IMR-90 (cell line): ENCODE measurements around the gene KCTD8.

Experiments used
- BHLHE40 ChIP-seq: fragments of 150-350 bp; IDR thresholded peaks from 2 replicates; pipeline ENCODE4 v1.6.1; 2016; ENCODE audit warnings: mild to moderate bottlenecking, low read depth, low read length
- CEBPB ChIP-seq: IDR thresholded peaks from 2 replicates; pipeline ENCODE4 v1.6.1; 2012; ENCODE audit warnings: low read depth, low read length, improper control_type of control experiment
- CTCF ChIP-seq: conservative IDR thresholded peaks from 2 replicates; pipeline ENCODE4 v1.5.1; 2012; ENCODE audit warnings: mild to moderate bottlenecking, low read depth, low read length, improper control_type of control experiment
- ELK1 ChIP-seq: fragments of 150-350 bp; IDR thresholded peaks from 2 replicates; pipeline ENCODE4 v1.6.1; 2016; ENCODE audit warnings: low read depth, mild to moderate bottlenecking, low read length, moderate library complexity, borderline replicate concordance
- FOS ChIP-seq: fragments of 150-350 bp; IDR thresholded peaks from 2 replicates; pipeline ENCODE4 v1.6.1; 2016; ENCODE audit warnings: low read depth, low read length
- POLR2A ChIP-seq: IDR thresholded peaks from 2 replicates; pipeline ENCODE4 v1.6.1; 2012; ENCODE audit warnings: mild to moderate bottlenecking, low read depth, low read length
- RAD21 ChIP-seq: IDR thresholded peaks from 2 replicates; pipeline ENCODE4 v1.6.1; 2012; ENCODE audit warnings: low read length, improper control_type of control experiment
- RFX5 ChIP-seq: IDR thresholded peaks from 2 replicates; pipeline ENCODE4 v1.8.0; 2012; ENCODE audit warnings: low read depth, mild to moderate bottlenecking, low read length, moderate library complexity
- USF2 ChIP-seq: fragments of 150-350 bp; IDR thresholded peaks from 2 replicates; pipeline ENCODE4 v1.6.1; 2017; ENCODE audit warnings: mild to moderate bottlenecking, antibody characterized with exemption, low read length, low read depth

- TF ChIP-seq RAD21, result no peak
- TF ChIP-seq CTCF, result no peak
- no peak for TF ChIP-seq FOS
- TF ChIP-seq POLR2A, result no peak
- TF ChIP-seq USF2, result no peak
- TF ChIP-seq CEBPB, result no peak
- no peak for TF ChIP-seq RFX5
- no peak for TF ChIP-seq ELK1
- no peak for TF ChIP-seq BHLHE40
These were observed 13.7 kb upstream of the KCTD8 start for GRCh38 chr4:44462259-44462658.
